AG08395 (cell line): Measurements from ENCODE around the gene IFI16.
"Not testable (repeated sequence)": the region's sequence is repeated elsewhere in the genome, so short reads cannot be mapped to it uniquely, and the experiment has no call there.

Source experiments
- DNase-seq: peaks from one replicate; pipeline ENCODE4 v3.0.0; 2012; ENCODE audit warnings: mixed read lengths, low spot score

The IFI16 gene

GRCh38 chr1:159009704-159010361, at the start of gene IFI16:
Gene IFI16 (plus strand): TSS chr1:159009907. CDS start chr1:159014681, 4,774 bp downstream.
- DNase-seq, result peak; percentile 90

- DNase-seq, result no peak
Measured at GRCh38 chr1:158961178-158961577, 48.5 kb upstream of the IFI16 start.

- no peak for DNase-seq
Measured at GRCh38 chr1:158962983-158963382, 46.7 kb upstream of the IFI16 start.

- no peak for DNase-seq
Measured at GRCh38 chr1:158969166-158969565, 40.5 kb upstream of the IFI16 start.

- no peak for DNase-seq
Measured at GRCh38 chr1:158969855-158970254, 39.9 kb upstream of the IFI16 start.

- no peak for DNase-seq
Measured at GRCh38 chr1:158972841-158973240, 36.9 kb upstream of the IFI16 start.

GRCh38 chr1:158976219-158976618, 33.5 kb upstream of the IFI16 start:
- DNase-seq, result no peak

- no peak for DNase-seq
Measured at GRCh38 chr1:158978730-158979129, 31.0 kb upstream of the IFI16 start.

- DNase-seq, result no peak
Measured at GRCh38 chr1:158979229-158979628, 30.5 kb upstream of the IFI16 start.

- DNase-seq, result no peak
Measured at GRCh38 chr1:158983235-158983634, 26.5 kb upstream of the IFI16 start.

GRCh38 chr1:158984386-158984785, 25.3 kb upstream of the IFI16 start:
- DNase-seq, result no peak

GRCh38 chr1:158989424-158989823, 20.3 kb upstream of the IFI16 start:
- DNase-seq, result no peak

- no peak for DNase-seq
Measured at GRCh38 chr1:158992787-158993312, 16.9 kb upstream of the IFI16 start.

GRCh38 chr1:158996998-158997397, 12.7 kb upstream of the IFI16 start:
- DNase-seq, result no peak

- no peak for DNase-seq
Measured at GRCh38 chr1:158998037-158998780, 11.5 kb upstream of the IFI16 start.

- DNase-seq, result peak; percentile 39
Measured at GRCh38 chr1:158998781-158999161, 10.9 kb upstream of the IFI16 start.

- peak; percentile 69 for DNase-seq
Measured at GRCh38 chr1:158999316-159000069, 10.2 kb upstream of the IFI16 start.

- no peak for DNase-seq
Measured at GRCh38 chr1:159000070-159000409, 9.7 kb upstream of the IFI16 start.

GRCh38 chr1:159000625-159001024, 9.1 kb upstream of the IFI16 start:
- DNase-seq, result peak; percentile 77

- DNase-seq, result no peak
Measured at GRCh38 chr1:159005161-159005560, 4.5 kb upstream of the IFI16 start.

- DNase-seq, result no peak
Measured at GRCh38 chr1:159005676-159006075, 4.0 kb upstream of the IFI16 start.

- not testable (repeated sequence) for DNase-seq
Measured at GRCh38 chr1:159006210-159006807, 3.4 kb upstream of the IFI16 start.
